ENCODE results near the gene NUP188. TPM values are rescaled to one million over a fixed set of nuclear protein-coding genes. Genes with fewer than 3 reads are reported as not detected.

NUP188 gene
- polyA plus RNA-seq, 1 donor from 2014 or later = 24.0 TPM

GRCh38 chr9:128916745-128917144 is 30.8 kb upstream of the NUP188 start:
- no peak overlapping the region for H3K27ac ChIP-seq (ENCODE audit: low read length)
- H3K9me3 ChIP-seq (ENCODE audit: low read length) = no peaks in the 10 kb centered on the region
- H3K27me3 ChIP-seq (ENCODE audit: insufficient read depth, low read depth, low read length) = no peaks in the 10 kb centered on the region
- no peak overlapping the region for H3K9ac ChIP-seq (ENCODE audit: low read length)
- H2AFZ ChIP-seq (ENCODE audit: low read depth, low read length) = no peak overlapping the region
- H3K4me2 ChIP-seq (ENCODE audit: low read length) = no peak overlapping the region
- TF ChIP-seq, protein P1, sequence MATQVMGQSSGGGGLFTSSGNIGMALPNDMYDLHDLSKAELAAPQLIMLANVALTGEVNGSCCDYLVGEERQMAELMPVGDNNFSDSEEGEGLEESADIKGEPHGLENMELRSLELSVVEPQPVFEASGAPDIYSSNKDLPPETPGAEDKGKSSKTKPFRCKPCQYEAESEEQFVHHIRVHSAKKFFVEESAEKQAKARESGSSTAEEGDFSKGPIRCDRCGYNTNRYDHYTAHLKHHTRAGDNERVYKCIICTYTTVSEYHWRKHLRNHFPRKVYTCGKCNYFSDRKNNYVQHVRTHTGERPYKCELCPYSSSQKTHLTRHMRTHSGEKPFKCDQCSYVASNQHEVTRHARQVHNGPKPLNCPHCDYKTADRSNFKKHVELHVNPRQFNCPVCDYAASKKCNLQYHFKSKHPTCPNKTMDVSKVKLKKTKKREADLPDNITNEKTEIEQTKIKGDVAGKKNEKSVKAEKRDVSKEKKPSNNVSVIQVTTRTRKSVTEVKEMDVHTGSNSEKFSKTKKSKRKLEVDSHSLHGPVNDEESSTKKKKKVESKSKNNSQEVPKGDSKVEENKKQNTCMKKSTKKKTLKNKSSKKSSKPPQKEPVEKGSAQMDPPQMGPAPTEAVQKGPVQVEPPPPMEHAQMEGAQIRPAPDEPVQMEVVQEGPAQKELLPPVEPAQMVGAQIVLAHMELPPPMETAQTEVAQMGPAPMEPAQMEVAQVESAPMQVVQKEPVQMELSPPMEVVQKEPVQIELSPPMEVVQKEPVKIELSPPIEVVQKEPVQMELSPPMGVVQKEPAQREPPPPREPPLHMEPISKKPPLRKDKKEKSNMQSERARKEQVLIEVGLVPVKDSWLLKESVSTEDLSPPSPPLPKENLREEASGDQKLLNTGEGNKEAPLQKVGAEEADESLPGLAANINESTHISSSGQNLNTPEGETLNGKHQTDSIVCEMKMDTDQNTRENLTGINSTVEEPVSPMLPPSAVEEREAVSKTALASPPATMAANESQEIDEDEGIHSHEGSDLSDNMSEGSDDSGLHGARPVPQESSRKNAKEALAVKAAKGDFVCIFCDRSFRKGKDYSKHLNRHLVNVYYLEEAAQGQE (IDR thresholded peaks at IDR 0.05; ENCODE audit: borderline replicate concordance) = no peak
- no peak for TF ChIP-seq EP300 (conservative IDR thresholded peaks at IDR 0.05; ENCODE audit: poor library complexity, severe bottlenecking)
- TF ChIP-seq TAF1 (IDR thresholded peaks at IDR 0.05; ENCODE audit: low read depth) = no peak
- no peak for TF ChIP-seq CTCF (IDR thresholded peaks at IDR 0.05; ENCODE audit: poor library complexity, severe bottlenecking)
- TF ChIP-seq EZH2 (IDR thresholded peaks at IDR 0.05; ENCODE audit: borderline replicate concordance, insufficient read depth, low read length, poor library complexity, severe bottlenecking) = no peak
- TF ChIP-seq MXI1 (conservative IDR thresholded peaks at IDR 0.05; ENCODE audit: poor library complexity, severe bottlenecking) = no peak
- no peak for TF ChIP-seq POLR2AphosphoS5 (IDR thresholded peaks at IDR 0.05)
- no peak for TF ChIP-seq SMC3 (conservative IDR thresholded peaks at IDR 0.05; ENCODE audit: poor library complexity)
- TF ChIP-seq RAD21 (conservative IDR thresholded peaks at IDR 0.05) = no peak
- H3K9me2 ChIP-seq (ENCODE audit: insufficient read depth, low read length) = no peaks in the 10 kb centered on the region
- no peak overlapping the region for H3K4me3 ChIP-seq (ENCODE audit: low read length)
- peaks cover 4% of the 10 kb centered on the region for H3K79me2 ChIP-seq (replicated peaks; ENCODE audit: insufficient read depth, low read length)
- H3K36me3 ChIP-seq (ENCODE audit: insufficient read depth, low read length) = no peaks in the 10 kb centered on the region
- no peaks in the 10 kb centered on the region for H3F3A ChIP-seq (ENCODE audit: insufficient read depth, low read length, poor library complexity, severe bottlenecking)
- H4K20me1 ChIP-seq (ENCODE audit: insufficient read depth) = no peaks in the 10 kb centered on the region

GRCh38 chr9:128917151-128917849 is 30.2 kb upstream of the NUP188 start:
- H3K36me3 ChIP-seq (ENCODE audit: insufficient read depth, low read length) = no peaks in the 10 kb centered on the region
- no peaks in the 10 kb centered on the region for H4K20me1 ChIP-seq (ENCODE audit: insufficient read depth)
- no peaks in the 10 kb centered on the region for H3K79me2 ChIP-seq (replicated peaks; ENCODE audit: insufficient read depth, low read length)
- H3K4me2 ChIP-seq (ENCODE audit: low read length) = no peak overlapping the region
- H3K9me2 ChIP-seq (ENCODE audit: insufficient read depth, low read length) = no peaks in the 10 kb centered on the region
- no peaks in the 10 kb centered on the region for H3F3A ChIP-seq (ENCODE audit: insufficient read depth, low read length, poor library complexity, severe bottlenecking)
- no peak for TF ChIP-seq POLR2AphosphoS5 (IDR thresholded peaks at IDR 0.05)
- no peak for TF ChIP-seq CTCF (IDR thresholded peaks at IDR 0.05; ENCODE audit: poor library complexity, severe bottlenecking)
- no peak for TF ChIP-seq TAF1 (IDR thresholded peaks at IDR 0.05; ENCODE audit: low read depth)
- no peak for TF ChIP-seq MXI1 (conservative IDR thresholded peaks at IDR 0.05; ENCODE audit: poor library complexity, severe bottlenecking)
- TF ChIP-seq SMC3 (conservative IDR thresholded peaks at IDR 0.05; ENCODE audit: poor library complexity) = no peak
- TF ChIP-seq EP300 (conservative IDR thresholded peaks at IDR 0.05; ENCODE audit: poor library complexity, severe bottlenecking) = no peak
- no peak for TF ChIP-seq EZH2 (IDR thresholded peaks at IDR 0.05; ENCODE audit: borderline replicate concordance, insufficient read depth, low read length, poor library complexity, severe bottlenecking)
- no peak for TF ChIP-seq RAD21 (conservative IDR thresholded peaks at IDR 0.05)
- TF ChIP-seq, protein P1 (IDR thresholded peaks at IDR 0.05; ENCODE audit: borderline replicate concordance) = no peak
- no peak overlapping the region for H2AFZ ChIP-seq (ENCODE audit: low read depth, low read length)
- H3K27me3 ChIP-seq (ENCODE audit: insufficient read depth, low read depth, low read length) = no peaks in the 10 kb centered on the region
- H3K27ac ChIP-seq (ENCODE audit: low read length) = no peak overlapping the region
- no peak overlapping the region for H3K9ac ChIP-seq (ENCODE audit: low read length)
- no peak overlapping the region for H3K4me3 ChIP-seq (ENCODE audit: low read length)
- H3K9me3 ChIP-seq (ENCODE audit: low read length) = no peaks in the 10 kb centered on the region
